Neural progenitor cell (in vitro differentiated cells): Measurements from ENCODE around the gene HSD17B8.

ENCODE experiments used
- CTCF ChIP-seq: fragments of 200-600 bp; sonication (generic); IDR thresholded peaks from 2 replicates; pipeline ENCODE4 v1.5.1; 2017; ENCODE audit warnings: antibody characterized with exemption, mild to moderate bottlenecking
- EZH2phosphoT487 ChIP-seq: fragments of 200-600 bp; sonication (generic); IDR thresholded peaks from 2 replicates; pipeline ENCODE4 v1.6.1; 2017; ENCODE audit warnings: antibody characterized with exemption

GRCh38 chr6:33248932-33249731 is 44.7 kb downstream of the HSD17B8 start:
- TF ChIP-seq EZH2phosphoT487 (no peak), CTCF (no peak)
